ENCODE data around the gene ZNF335. TPM values are rescaled to one million over a fixed set of nuclear protein-coding genes. Genes with fewer than 3 reads are reported as not detected.

ZNF335 gene
- total and polyA plus RNA-seq, 2 experiments from 2014 or later, result 12.6 to 14.9 TPM

- no peak for TF ChIP-seq CTCF (IDR thresholded peaks at IDR 0.05; ENCODE audit: poor library complexity)
- no peak for TF ChIP-seq EZH2 (IDR thresholded peaks at IDR 0.05; ENCODE audit: borderline replicate concordance)
- TF ChIP-seq EZH2phosphoT487 (IDR thresholded peaks at IDR 0.05; ENCODE audit: low read depth, severe bottlenecking, unreplicated experiment), result no peak
- DNase-seq (ENCODE audit: low spot score), result no peak
- H3K79me2 ChIP-seq, result peaks cover 8% of the 10 kb centered on the region
- no peaks in the 10 kb centered on the region for H3K9me3 ChIP-seq (ENCODE audit: low read depth)
- no peaks in the 10 kb centered on the region for H4K20me1 ChIP-seq (ENCODE audit: insufficient read depth, poor library complexity, severe bottlenecking)
- H3K4me1 ChIP-seq (ENCODE audit: insufficient read depth), result peaks cover 2% of the 10 kb centered on the region
- H3K27me3 ChIP-seq, result no peaks in the 10 kb centered on the region
- no peak overlapping the region for H2AFZ ChIP-seq
- WGBS (ENCODE audit: low lambda C conversion rate, missing lambda C conversion rate), result 94% methylated on average over 10 of the region's 18 CpGs
- H3K36me3 ChIP-seq (replicated peaks; ENCODE audit: insufficient read depth, low read depth), result no peaks in the 10 kb centered on the region
- no peak overlapping the region for H3K4me2 ChIP-seq
- H3K27ac ChIP-seq, result no peak overlapping the region
- no peak overlapping the region for H3K4me3 ChIP-seq
- H3K9me2 ChIP-seq (replicated peaks; ENCODE audit: insufficient read depth), result no peaks in the 10 kb centered on the region
These were observed 6.6 kb downstream of the ZNF335 start for GRCh38 chr20:45965169-45966002.

GRCh38 chr20:45964006-45964400 lies 8.0 kb downstream of the ZNF335 start:
- over 99% methylated on average over 9 of the region's 9 CpGs for WGBS (ENCODE audit: low lambda C conversion rate, missing lambda C conversion rate)
- no peak overlapping the region for H3K27ac ChIP-seq
- H3K4me3 ChIP-seq, result no peak overlapping the region
- no peaks in the 10 kb centered on the region for H3K9me2 ChIP-seq (replicated peaks; ENCODE audit: insufficient read depth)
- H3K9me3 ChIP-seq (ENCODE audit: low read depth), result no peaks in the 10 kb centered on the region
- H3K79me2 ChIP-seq, result no peaks in the 10 kb centered on the region
- no peak overlapping the region for H2AFZ ChIP-seq
- H3K36me3 ChIP-seq (replicated peaks; ENCODE audit: insufficient read depth, low read depth), result peaks cover 4% of the 10 kb centered on the region
- no peaks in the 10 kb centered on the region for H4K20me1 ChIP-seq (ENCODE audit: insufficient read depth, poor library complexity, severe bottlenecking)
- TF ChIP-seq EZH2phosphoT487 (IDR thresholded peaks at IDR 0.05; ENCODE audit: low read depth, severe bottlenecking, unreplicated experiment) (no peak), CTCF (IDR thresholded peaks at IDR 0.05; ENCODE audit: poor library complexity) (no peak), EZH2 (IDR thresholded peaks at IDR 0.05; ENCODE audit: borderline replicate concordance) (no peak)
- peak; percentile 2 for DNase-seq (ENCODE audit: low spot score)
- no peaks in the 10 kb centered on the region for H3K4me1 ChIP-seq (ENCODE audit: insufficient read depth)
- no peak overlapping the region for H3K4me2 ChIP-seq
- H3K27me3 ChIP-seq, result no peaks in the 10 kb centered on the region

GRCh38 chr20:45963059-45964005 lies 8.7 kb downstream of the ZNF335 start:
- Histone ChIP-seq H3K27ac (no peak overlapping the region), H3K4me1 (ENCODE audit: insufficient read depth) (no peaks in the 10 kb centered on the region), H3K36me3 (replicated peaks; ENCODE audit: insufficient read depth, low read depth) (peaks cover 6% of the 10 kb centered on the region), H3K4me3 (no peak overlapping the region), H3K9me2 (replicated peaks; ENCODE audit: insufficient read depth) (no peaks in the 10 kb centered on the region), H3K4me2 (no peak overlapping the region), H3K79me2 (no peaks in the 10 kb centered on the region), H3K27me3 (no peaks in the 10 kb centered on the region), H3K9me3 (ENCODE audit: low read depth) (no peaks in the 10 kb centered on the region), H2AFZ (no peak overlapping the region), H4K20me1 (ENCODE audit: insufficient read depth, poor library complexity, severe bottlenecking) (no peaks in the 10 kb centered on the region)
- peak; percentile 71 for DNase-seq (ENCODE audit: low spot score)
- TF ChIP-seq CTCF (IDR thresholded peaks at IDR 0.05; ENCODE audit: poor library complexity) (peak; percentile 46), EZH2phosphoT487 (IDR thresholded peaks at IDR 0.05; ENCODE audit: low read depth, severe bottlenecking, unreplicated experiment) (no peak)
- WGBS (ENCODE audit: low lambda C conversion rate, missing lambda C conversion rate), result 89% methylated on average over 34 of the region's 34 CpGs
